AG10803 (cell line): ENCODE measurements around the gene IFT122.

Source experiments
- DNase-seq: peaks from one replicate; pipeline ENCODE4 v3.0.0; 2010; ENCODE audit warnings: low read depth
- H3K4me3 ChIP-seq: 2 replicates; pipeline ENCODE4 v1.5.1; 2011; ENCODE audit warnings: mild to moderate bottlenecking, low read length, control low read depth
- TF ChIP-seq, protein P1 (sequence below): conservative IDR thresholded peaks from 2 replicates; pipeline ENCODE4 v1.5.1; 2011; ENCODE audit warnings: mild to moderate bottlenecking, low read length, control low read depth, inconsistent platforms

Gene IFT122

GRCh38 chr3:129547241-129547640, 107.2 kb downstream of the IFT122 start:
- TF ChIP-seq, protein P1, sequence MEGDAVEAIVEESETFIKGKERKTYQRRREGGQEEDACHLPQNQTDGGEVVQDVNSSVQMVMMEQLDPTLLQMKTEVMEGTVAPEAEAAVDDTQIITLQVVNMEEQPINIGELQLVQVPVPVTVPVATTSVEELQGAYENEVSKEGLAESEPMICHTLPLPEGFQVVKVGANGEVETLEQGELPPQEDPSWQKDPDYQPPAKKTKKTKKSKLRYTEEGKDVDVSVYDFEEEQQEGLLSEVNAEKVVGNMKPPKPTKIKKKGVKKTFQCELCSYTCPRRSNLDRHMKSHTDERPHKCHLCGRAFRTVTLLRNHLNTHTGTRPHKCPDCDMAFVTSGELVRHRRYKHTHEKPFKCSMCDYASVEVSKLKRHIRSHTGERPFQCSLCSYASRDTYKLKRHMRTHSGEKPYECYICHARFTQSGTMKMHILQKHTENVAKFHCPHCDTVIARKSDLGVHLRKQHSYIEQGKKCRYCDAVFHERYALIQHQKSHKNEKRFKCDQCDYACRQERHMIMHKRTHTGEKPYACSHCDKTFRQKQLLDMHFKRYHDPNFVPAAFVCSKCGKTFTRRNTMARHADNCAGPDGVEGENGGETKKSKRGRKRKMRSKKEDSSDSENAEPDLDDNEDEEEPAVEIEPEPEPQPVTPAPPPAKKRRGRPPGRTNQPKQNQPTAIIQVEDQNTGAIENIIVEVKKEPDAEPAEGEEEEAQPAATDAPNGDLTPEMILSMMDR = no peak
- H3K4me3 ChIP-seq = no peak overlapping the region
- DNase-seq = no peak

DNA sequence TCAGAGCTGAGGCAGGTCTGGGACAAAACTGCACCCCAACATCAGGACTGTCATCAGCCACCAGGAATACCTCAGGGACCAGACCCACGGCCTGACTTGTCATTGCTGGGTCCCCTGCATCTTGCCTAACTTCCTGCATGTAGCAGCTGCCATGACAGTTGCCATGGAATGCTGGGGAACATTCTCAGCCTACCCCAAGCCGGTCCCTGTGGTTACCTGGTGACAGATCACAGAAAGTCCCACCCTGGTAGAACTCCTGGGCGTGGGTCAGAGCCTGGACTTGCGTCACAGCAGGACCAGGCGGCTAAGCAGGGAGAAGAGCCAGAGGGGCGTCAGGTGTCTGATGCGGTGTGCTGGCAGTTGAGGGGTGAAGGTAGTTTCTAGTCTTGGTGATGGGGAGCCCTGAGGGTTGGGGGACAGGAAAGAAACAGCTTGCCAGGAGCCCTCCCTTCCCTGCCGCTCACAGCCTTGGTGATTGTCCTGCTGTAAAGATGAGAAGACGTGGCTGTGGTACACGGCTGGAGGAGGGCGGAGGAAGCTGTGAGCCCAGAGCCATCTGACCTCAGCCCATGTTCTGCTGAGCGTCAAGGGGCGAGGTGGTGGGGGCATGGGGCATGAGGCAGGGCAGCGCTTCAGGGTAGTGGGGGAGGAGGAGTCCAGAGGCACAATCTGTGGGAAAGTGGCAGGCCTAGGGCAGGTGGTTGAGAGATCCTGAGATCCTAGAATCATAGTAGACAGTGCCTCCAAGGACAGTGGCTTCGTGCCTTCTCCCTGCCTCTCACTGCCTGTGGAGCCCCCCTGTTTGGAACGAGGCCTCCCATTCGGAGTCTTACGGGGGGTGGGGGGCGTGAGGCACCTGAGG, 108.3 kb downstream of the IFT122 start:
- no peak overlapping the region for H3K4me3 ChIP-seq
- no peak for DNase-seq
- TF ChIP-seq, protein P1 = no peak

- no peak overlapping the region for H3K4me3 ChIP-seq
- peak; percentile 31 for DNase-seq
- TF ChIP-seq, protein P1 = no peak
These were observed 109.2 kb downstream of the IFT122 start for GRCh38 chr3:129549006-129549800.

DNA sequence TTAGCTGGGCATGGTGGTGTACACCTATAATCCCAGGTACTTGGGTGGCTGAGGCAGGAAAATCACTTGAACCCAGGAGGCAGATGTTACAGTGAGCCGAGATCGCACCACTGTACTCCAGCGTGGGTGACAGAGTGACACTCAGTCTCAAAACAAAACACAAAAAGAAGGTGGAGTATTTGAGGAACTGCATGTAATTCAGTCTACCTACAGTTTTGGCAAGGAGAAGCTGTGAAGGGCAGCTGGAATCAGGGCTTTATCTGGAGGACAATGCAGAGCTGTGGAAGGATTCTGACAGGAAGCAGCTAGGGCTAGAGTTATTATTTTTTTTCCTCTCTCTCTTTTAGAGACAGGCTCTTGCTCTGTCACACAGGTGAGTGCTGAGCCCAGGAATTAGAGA, 109.8 kb downstream of the IFT122 start:
- no peak overlapping the region for H3K4me3 ChIP-seq
- no peak for DNase-seq
- TF ChIP-seq, protein P1 = no peak

DNA sequence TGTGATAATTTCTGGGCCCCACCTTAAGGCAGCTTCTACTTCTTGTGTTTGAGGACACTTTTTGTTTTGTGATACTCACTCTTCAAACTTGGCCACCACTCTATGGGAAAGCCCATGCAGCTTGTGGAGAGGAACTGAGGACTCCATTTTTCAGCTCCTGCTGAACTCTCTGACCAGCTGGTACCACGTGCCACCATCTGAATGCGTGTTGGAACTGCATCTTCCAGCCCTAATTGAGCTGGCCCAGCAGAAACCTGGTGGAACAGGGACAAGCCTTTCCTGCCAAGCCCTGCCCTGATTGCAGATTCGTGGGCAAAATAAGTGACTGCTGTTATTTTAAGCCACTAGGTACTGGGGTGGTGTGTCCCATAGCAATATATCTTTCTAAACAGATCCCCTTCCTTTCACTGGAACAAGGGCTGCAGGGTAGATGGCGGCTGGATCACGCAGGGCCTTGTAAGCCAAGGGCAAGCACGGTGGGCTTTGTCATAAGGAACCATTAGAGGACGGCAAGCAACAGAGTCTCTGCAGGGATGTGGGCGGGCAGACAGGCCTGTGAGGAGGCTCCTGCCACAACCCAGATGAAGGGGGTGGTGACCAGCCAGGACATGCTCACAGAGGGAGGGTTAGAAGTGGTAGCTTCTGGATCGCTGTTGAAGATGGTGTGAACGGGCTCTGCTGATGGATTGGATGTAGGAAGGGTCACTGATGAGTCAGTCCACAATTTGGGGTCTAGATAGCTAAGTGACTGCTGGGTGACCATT, 112.4 kb downstream of the IFT122 start:
- DNase-seq = no peak
- no peak overlapping the region for H3K4me3 ChIP-seq
- TF ChIP-seq, protein P1 = no peak

DNA sequence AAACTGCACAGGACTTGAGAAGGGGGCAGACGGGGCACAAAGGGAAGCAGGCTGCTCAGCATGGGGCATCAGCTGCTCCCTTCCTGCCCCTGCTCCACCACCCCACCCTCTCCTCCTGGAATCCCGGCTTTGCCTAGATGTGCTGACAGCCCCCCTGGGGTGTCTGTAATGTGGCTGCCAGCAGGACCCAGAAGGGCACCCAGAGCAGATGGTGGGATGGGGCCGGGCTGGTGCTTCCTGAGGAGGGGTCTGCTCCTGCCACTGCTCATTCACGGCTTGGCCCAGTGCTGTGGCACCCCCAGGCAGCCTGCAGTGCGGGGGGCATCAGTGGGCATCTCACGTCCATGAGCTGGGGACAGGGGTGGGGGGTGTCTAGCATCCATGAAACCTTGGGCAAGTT, 113.1 kb downstream of the IFT122 start:
- TF ChIP-seq, protein P1 = no peak
- H3K4me3 ChIP-seq = no peak overlapping the region
- DNase-seq = no peak
